Globus pallidus (tissue), 1 donor: ENCODE measurements around the gene ZNF227.
"Not testable (repeated sequence)": the region's sequence is repeated elsewhere in the genome, so short reads cannot be mapped to it uniquely, and the experiment has no call there.

Experiments
- DNase-seq: peaks from one replicate; pipeline ENCODE4 v3.0.0-alpha.2; 2015; ENCODE audit warnings: low spot score

The ZNF227 gene

GRCh38 chr19:44212250-44212865 is at the start of gene ZNF227:
TSS of gene ZNF227 (plus strand) at chr19:44212532. CDS start at chr19:44217793, 5,261 bp downstream.
- peak; percentile 90 for DNase-seq

- DNase-seq = no peak
Observed at GRCh38 chr19:44163789-44164188, 48.5 kb upstream of the ZNF227 start.

DNA sequence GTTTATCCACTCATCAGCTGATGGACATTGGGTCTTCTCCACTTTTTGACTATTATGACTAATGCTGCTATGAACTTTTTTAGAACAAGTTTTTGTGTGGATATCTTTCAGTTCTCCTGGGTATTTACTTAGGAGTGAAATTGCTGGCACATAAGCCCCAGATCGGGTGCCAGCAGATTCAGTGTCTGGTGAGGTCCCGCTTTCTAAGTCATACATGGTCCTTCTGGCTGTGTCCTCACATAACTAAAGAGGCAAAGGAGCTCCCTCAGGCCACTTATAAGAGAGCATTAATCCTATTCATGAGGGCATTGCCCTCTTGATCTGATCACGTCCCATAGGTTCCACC is 48.0 kb upstream of the ZNF227 start:
- DNase-seq = no peak

- DNase-seq = peak; percentile 100
Observed at GRCh38 chr19:44164673-44165512, 47.4 kb upstream of the ZNF227 start, which contains the start of gene ZNF226. TSS of gene ZNF226 (plus strand) at chr19:44165100. CDS start at chr19:44170081, 4,981 bp downstream.

DNA sequence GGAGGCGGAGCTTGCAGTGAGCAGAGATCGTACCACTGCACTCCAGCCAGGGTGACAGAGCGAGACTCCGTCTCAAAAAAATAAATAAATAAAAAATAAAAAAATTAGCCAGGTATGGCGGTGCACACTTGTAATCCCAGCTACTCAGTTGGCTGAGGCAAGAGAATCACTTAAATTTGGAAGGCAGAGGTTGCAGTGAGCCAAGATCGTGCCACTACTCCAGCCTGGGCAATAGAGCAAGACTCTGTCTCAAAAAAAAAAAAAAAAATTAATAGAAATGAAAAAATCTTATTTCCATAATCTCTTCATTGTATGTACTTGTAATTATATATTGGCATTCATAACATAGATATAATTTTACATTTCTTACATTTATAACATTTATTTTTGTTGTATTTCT is 41.7 kb upstream of the ZNF227 start:
- not testable (repeated sequence) for DNase-seq

- DNase-seq = no peak
Observed at GRCh38 chr19:44176590-44176989, 35.7 kb upstream of the ZNF227 start.

- no peak for DNase-seq
Observed at GRCh38 chr19:44180968-44181367, 31.4 kb upstream of the ZNF227 start.

DNA sequence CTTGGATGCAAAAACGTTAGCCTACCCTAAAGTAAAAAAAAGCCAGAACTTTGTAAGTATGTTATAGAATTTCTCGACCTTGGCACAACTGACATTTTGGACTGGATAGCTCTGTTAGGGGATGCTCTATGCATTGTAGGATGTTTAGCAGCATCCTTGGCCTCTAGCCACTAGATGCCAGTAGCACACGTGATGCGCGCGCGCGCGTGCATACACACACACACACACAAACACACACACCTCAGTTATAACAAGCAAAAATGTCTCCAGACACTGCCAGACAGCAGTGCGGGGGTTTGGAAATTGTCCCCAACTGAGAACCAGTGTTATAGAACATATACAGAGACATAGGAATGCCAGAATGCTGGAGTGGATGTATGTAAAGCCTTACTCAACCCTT is 30.2 kb upstream of the ZNF227 start:
- no peak for DNase-seq

DNA sequence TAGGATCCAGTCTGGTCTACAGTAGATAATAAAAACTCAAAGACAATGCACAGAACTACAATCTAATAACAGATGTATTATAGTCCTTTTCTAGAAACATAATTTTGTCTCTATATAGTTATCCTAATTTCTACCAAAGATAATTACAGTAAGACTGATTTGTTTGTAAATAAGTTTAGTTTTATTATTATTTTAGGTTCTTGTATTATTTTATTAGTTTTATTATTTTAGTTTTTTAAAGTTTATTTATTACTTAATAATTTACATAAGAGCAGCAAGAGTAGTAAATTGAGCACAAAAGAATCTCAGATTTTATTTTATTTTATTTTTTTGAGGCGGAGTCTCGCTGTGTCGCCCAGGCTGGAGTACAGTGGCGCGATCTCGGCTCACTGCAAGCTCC is 22.3 kb upstream of the ZNF227 start:
- no peak for DNase-seq

- no peak for DNase-seq
Observed at GRCh38 chr19:44192127-44192526, 20.2 kb upstream of the ZNF227 start.

GRCh38 chr19:44196772-44197171 is 15.6 kb upstream of the ZNF227 start:
- DNase-seq = no peak

DNA sequence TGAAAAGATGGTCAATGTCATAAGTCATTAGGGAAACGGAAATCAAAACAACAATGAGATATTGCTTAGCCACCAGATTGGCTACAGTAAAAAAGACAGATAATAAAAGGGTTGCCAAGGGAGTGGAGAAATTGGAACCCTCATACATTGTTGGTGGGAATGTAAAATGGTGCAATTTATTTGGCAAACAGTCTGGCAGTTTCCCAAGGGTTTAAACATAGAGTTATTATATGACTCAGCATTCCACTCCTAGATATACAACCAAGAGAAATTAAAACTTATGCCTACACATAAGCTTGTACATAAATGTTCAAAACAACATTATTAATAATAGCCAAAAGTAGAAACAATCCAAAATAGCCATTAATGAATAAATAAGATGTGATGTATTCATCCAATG is 9.9 kb upstream of the ZNF227 start:
- no peak for DNase-seq

GRCh38 chr19:44202974-44203373 is 9.4 kb upstream of the ZNF227 start:
- no peak for DNase-seq

GRCh38 chr19:44203877-44204276 is 8.5 kb upstream of the ZNF227 start:
- DNase-seq = not testable (repeated sequence)

DNA sequence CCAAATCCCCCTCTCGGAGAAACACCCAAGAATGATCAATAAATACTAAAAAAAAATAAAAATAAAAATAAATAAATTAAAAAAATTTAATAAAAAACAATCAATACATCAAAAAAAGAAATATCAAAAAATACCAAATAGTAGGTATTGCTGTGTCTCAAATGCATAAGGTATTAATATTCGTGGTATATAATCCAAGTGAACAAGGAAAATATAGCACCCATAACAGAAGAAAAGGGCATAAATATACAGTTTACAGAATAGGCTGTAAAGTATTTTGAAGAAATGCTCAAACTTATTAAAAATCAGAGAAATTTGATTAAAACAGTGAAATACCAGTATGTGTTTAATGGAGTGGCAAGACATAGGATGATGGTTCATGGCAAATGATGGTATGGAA is 7.6 kb upstream of the ZNF227 start:
- no peak for DNase-seq

GRCh38 chr19:44207126-44207803 is 5.1 kb upstream of the ZNF227 start:
- peak; percentile 93 for DNase-seq

- no peak for DNase-seq
Observed at GRCh38 chr19:44212866-44213346, 574 bp downstream of the ZNF227 start.

- not testable (repeated sequence) for DNase-seq
Observed at GRCh38 chr19:44219926-44220325, 7.6 kb downstream of the ZNF227 start.

- not testable (repeated sequence) for DNase-seq
Observed at GRCh38 chr19:44220761-44221160, 8.4 kb downstream of the ZNF227 start.

- not testable (repeated sequence) for DNase-seq
Observed at GRCh38 chr19:44221291-44221690, 9.0 kb downstream of the ZNF227 start.

DNA sequence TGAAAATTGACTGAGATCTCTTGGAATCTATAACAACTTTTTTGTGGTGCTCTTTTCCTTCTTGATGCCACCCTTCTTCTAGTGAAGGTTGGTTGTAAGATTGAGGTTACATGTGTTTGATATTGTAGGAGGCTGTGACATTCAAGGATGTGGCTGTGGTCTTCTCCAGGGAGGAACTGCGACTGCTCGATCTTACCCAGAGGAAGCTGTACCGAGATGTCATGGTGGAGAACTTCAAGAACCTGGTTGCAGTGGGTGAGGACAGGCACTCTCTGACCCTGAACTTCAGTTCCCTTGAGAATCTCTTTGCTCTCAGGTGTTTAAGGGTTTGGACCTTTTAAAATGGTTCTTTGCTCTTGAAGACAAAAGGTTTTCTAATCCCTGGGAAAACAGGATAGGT is 16.0 kb downstream of the ZNF227 start:
- DNase-seq = no peak

DNA sequence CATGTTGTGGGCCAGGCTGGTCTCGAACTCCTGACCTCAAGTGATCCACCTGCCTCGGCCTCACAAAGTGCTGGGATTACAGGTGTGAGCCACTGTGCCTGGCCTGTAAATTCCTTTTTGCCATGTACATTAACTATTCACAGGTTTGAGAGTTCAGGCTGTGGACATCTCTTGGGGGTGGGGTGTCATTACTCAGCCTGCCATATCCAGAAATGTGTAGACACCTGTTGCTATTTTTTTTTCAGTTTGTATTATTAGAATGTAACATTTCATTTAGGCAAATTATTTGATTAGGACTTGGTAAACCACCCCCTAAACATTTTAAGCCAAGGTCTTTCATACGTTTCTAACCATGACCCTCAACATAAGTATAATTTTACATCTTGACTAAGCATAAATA is 20.5 kb downstream of the ZNF227 start:
- no peak for DNase-seq

DNA sequence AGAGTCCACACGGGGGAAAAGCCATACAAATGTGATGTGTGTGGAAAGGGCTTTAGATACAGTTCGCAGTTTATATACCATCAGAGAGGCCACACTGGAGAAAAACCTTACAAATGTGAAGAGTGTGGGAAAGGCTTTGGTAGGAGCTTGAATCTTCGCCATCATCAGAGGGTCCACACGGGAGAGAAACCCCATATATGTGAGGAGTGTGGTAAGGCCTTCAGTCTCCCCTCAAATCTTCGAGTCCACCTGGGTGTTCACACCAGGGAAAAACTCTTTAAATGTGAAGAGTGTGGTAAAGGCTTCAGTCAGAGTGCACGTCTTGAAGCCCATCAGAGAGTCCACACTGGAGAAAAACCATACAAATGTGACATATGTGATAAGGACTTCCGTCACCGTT is 24.1 kb downstream of the ZNF227 start:
- DNase-seq = no peak
